Nephron progenitor cell (in vitro differentiated cells): ENCODE results near the gene HMCN1.

Source experiments
- DNase-seq: peaks from one replicate; pipeline ENCODE4 v3.0.0; 2021
- H3K27ac Mint-ChIP-seq: 2 replicates; pipeline ENCODE4 v1.8.0; 2021; ENCODE audit warnings: mild to moderate bottlenecking, moderate library complexity, mixed read lengths
- H3K27me3 Mint-ChIP-seq: 2 replicates; pipeline ENCODE4 v1.8.0; 2021; ENCODE audit warnings: mild to moderate bottlenecking, low read depth, mixed read lengths; ENCODE audit not compliant: poor library complexity
- H3K36me3 Mint-ChIP-seq: 2 replicates; pipeline ENCODE4 v1.8.0; 2021; ENCODE audit warnings: low read depth, mixed read lengths
- H3K4me1 Mint-ChIP-seq: 2 replicates; pipeline ENCODE4 v1.8.0; 2021; ENCODE audit warnings: mixed read lengths
- H3K4me3 Mint-ChIP-seq: 2 replicates; pipeline ENCODE4 v1.8.0; 2021; ENCODE audit warnings: mild to moderate bottlenecking, moderate library complexity, mixed read lengths
- H3K9me3 Mint-ChIP-seq: 2 replicates; pipeline ENCODE4 v1.8.0; 2021; ENCODE audit warnings: mild to moderate bottlenecking, moderate library complexity, mixed read lengths
- CTCF ChIP-seq: fragments of 200-600 bp; sonication (generic); IDR thresholded peaks from 2 replicates; pipeline ENCODE4 v1.5.0; 2021; ENCODE audit warnings: antibody characterized with exemption

The HMCN1 gene

GRCh38 chr1:186054932-186055331 lies 320.7 kb downstream of the HMCN1 start:
- no peak for DNase-seq
- peaks cover 25% of the 10 kb centered on the region for H3K36me3 Mint-ChIP-seq
- no peaks in the 10 kb centered on the region for H3K9me3 Mint-ChIP-seq

GRCh38 chr1:186055846-186056245 lies 321.7 kb downstream of the HMCN1 start:
- H3K36me3 Mint-ChIP-seq: peaks cover 25% of the 10 kb centered on the region
- TF ChIP-seq CTCF: no peak
- H3K27me3 Mint-ChIP-seq: no peaks in the 10 kb centered on the region
- DNase-seq: no peak
- H3K27ac Mint-ChIP-seq: no peak overlapping the region
- no peaks in the 10 kb centered on the region for H3K9me3 Mint-ChIP-seq
- no peaks in the 10 kb centered on the region for H3K4me1 Mint-ChIP-seq
- H3K4me3 Mint-ChIP-seq: no peak overlapping the region

More at GRCh38 chr1:186054932-186055331, 320.7 kb downstream of the HMCN1 start:
- Mint-ChIP-seq H3K27me3 (no peaks in the 10 kb centered on the region), H3K4me3 (no peak overlapping the region), H3K27ac (no peak overlapping the region), H3K4me1 (no peaks in the 10 kb centered on the region)
- TF ChIP-seq CTCF: no peak

DNA sequence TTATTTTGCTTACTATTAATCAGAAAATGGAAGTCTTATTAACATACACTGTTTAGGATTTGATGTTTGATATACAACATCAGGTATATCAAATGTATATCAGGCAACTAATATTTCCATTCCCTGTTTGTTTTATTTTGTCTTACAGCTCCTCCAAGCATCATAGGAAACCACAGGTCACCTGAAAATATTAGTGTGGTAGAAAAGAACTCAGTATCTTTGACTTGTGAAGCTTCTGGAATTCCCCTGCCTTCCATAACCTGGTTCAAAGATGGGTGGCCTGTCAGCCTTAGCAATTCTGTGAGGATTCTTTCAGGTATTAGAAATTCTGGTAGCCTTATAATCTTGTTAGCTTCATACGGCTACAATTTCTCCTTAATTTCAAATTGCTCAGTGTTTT lies 322.9 kb downstream of the HMCN1 start:
- H3K27ac Mint-ChIP-seq: no peak overlapping the region
- H3K27me3 Mint-ChIP-seq: no peaks in the 10 kb centered on the region
- DNase-seq: no peak
- no peak for TF ChIP-seq CTCF
- H3K4me1 Mint-ChIP-seq: no peaks in the 10 kb centered on the region
- no peaks in the 10 kb centered on the region for H3K9me3 Mint-ChIP-seq
- peaks cover 25% of the 10 kb centered on the region for H3K36me3 Mint-ChIP-seq
- H3K4me3 Mint-ChIP-seq: no peak overlapping the region

DNA sequence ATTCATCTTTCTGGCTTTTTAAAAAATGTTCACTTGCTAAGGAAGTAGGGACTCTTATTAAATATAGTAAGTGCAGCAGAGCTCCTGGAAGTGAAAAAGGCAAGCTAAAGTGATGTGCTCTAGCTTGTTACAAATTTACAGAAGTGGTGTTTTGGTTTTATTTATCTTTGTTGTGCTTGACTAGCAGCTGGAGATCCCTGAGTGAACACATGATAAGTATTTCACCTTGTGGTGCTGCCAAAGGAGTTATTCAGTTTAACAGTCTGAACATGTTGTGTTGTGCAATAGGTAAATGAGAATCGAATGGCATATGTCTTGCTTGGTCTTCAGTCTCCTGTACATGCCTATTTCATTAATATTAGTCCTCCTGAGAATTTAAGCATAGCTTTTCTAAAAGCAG lies 325.1 kb downstream of the HMCN1 start:
- TF ChIP-seq CTCF: no peak
- peaks cover 17% of the 10 kb centered on the region for H3K36me3 Mint-ChIP-seq
- no peak for DNase-seq
- H3K4me3 Mint-ChIP-seq: no peak overlapping the region
- no peaks in the 10 kb centered on the region for H3K9me3 Mint-ChIP-seq
- H3K27ac Mint-ChIP-seq: no peak overlapping the region
- H3K4me1 Mint-ChIP-seq: no peaks in the 10 kb centered on the region
- H3K27me3 Mint-ChIP-seq: no peaks in the 10 kb centered on the region

GRCh38 chr1:186059752-186060151 lies 325.6 kb downstream of the HMCN1 start:
- Mint-ChIP-seq H3K36me3 (peaks cover 14% of the 10 kb centered on the region), H3K27ac (no peak overlapping the region), H3K9me3 (no peaks in the 10 kb centered on the region), H3K27me3 (no peaks in the 10 kb centered on the region), H3K4me3 (no peak overlapping the region), H3K4me1 (no peaks in the 10 kb centered on the region)
- no peak for TF ChIP-seq CTCF
- no peak for DNase-seq

DNA sequence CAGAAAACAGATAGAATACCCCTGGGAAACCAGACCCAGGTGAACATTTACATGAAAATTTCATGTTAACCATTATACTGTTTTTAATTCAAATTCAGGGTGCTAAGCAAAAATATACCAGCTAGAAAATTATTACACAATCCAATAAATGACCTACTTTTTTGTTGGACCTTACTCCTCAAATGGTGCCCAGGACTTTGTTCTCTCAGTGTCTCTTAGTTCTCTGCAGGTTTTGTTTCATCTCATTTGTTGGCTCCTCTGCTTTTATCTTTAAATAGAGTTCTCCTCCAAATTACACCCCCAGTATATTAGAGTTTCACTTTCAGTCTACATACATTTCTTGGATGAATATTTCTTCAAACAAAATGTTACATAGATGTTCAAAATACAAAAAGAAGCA lies 326.0 kb downstream of the HMCN1 start:
- no peak for DNase-seq
- no peak for TF ChIP-seq CTCF
- H3K9me3 Mint-ChIP-seq: no peaks in the 10 kb centered on the region
- no peak overlapping the region for H3K4me3 Mint-ChIP-seq
- no peak overlapping the region for H3K27ac Mint-ChIP-seq
- H3K4me1 Mint-ChIP-seq: no peaks in the 10 kb centered on the region
- no peaks in the 10 kb centered on the region for H3K27me3 Mint-ChIP-seq
- peaks cover 13% of the 10 kb centered on the region for H3K36me3 Mint-ChIP-seq
